Stimulated activated CD8-positive, alpha-beta memory T cell treated with anti-CD3 and anti-CD28 coated beads, Interleukin-4, amount 100 ng/mL, for 1 hour (primary cell): Measurements from ENCODE around the gene WWP2.

Source experiments
- DNase-seq, 2 donors: peaks; one replicate each; pipeline ENCODE4 v3.0.0-alpha.2; 2020; ENCODE audit warnings: low read depth in 2 of 2, low spot score in 1 of 2

WWP2 gene

GRCh38 chr16:69888005-69888590 is 126.0 kb downstream of the WWP2 start:
- no peak for DNase-seq

- no peak for DNase-seq
These were observed 127.3 kb downstream of the WWP2 start for GRCh38 chr16:69889295-69889964.

- no peak for DNase-seq
These were observed 128.2 kb downstream of the WWP2 start for GRCh38 chr16:69890114-69890891.

- no peak for DNase-seq
These were observed 128.8 kb downstream of the WWP2 start for GRCh38 chr16:69890892-69891282.

GRCh38 chr16:69892378-69892777 is 130.2 kb downstream of the WWP2 start:
- no peak for DNase-seq

- DNase-seq, result no peak
These were observed 131.0 kb downstream of the WWP2 start for GRCh38 chr16:69893106-69893505.

GRCh38 chr16:69894676-69895075 is 132.5 kb downstream of the WWP2 start:
- no peak for DNase-seq

- no peak for DNase-seq
These were observed 141.8 kb downstream of the WWP2 start for GRCh38 chr16:69903865-69904415.

GRCh38 chr16:69904495-69905170 is 142.5 kb downstream of the WWP2 start:
- no peak for DNase-seq

GRCh38 chr16:69905171-69905555 is 143.0 kb downstream of the WWP2 start:
- DNase-seq, result no peak

- DNase-seq, result no peak
These were observed 144.8 kb downstream of the WWP2 start for GRCh38 chr16:69906838-69907401.

- no peak for DNase-seq
These were observed 146.9 kb downstream of the WWP2 start for GRCh38 chr16:69909043-69909442.

- DNase-seq, result no peak
These were observed 147.6 kb downstream of the WWP2 start for GRCh38 chr16:69909760-69910159.

GRCh38 chr16:69910964-69911363 is 148.8 kb downstream of the WWP2 start:
- no peak for DNase-seq

GRCh38 chr16:69916462-69916861 is 154.3 kb downstream of the WWP2 start:
- no peak for DNase-seq

GRCh38 chr16:69917311-69917710 is 155.2 kb downstream of the WWP2 start:
- no peak for DNase-seq

- no peak for DNase-seq
These were observed 155.6 kb downstream of the WWP2 start for GRCh38 chr16:69917739-69918138.

- no peak for DNase-seq
These were observed 156.1 kb downstream of the WWP2 start for GRCh38 chr16:69918241-69918640.

- no peak for DNase-seq
These were observed 159.0 kb downstream of the WWP2 start for GRCh38 chr16:69921127-69921526.

GRCh38 chr16:69922200-69922599 is 160.1 kb downstream of the WWP2 start:
- DNase-seq, result no peak
